ENCODE results near the gene LMNTD1. TPM values are rescaled to one million over a fixed set of nuclear protein-coding genes. Genes with fewer than 3 reads are reported as not detected.

LMNTD1 gene
- total RNA-seq, 4 donors from 2014 or later, result not detected

DNA sequence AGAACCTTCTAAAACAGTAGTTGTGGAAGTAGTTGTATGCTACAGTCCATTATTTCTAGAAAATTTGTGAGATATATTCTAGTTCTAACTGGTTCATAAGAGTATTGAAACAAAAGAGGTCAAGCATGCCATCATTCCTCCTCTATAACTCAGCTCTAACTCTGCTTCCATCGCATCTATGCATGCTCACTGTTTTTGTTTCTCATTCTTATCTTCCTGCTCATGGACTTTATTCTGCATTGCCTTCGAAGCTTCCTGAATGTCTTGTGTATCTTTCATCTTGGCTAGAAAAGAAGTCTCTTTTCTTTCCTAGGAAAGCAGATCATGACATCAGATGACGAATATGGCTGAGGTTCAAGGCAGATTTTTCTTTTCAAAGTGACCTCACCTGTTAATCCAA is 402 bp downstream of the LMNTD1 start:
- WGBS, 2 donors (ENCODE audit: low coverage in 1 of 2), result 69 to 75% methylated on average over 3 of the region's 3 CpGs
- in situ Hi-C loops (cut with MboI; ENCODE audit: low pct_ligation_motif_present in 1 of 4, low pct_unique_long_range_greater_than_20kb in 1 of 4, low sequenced_read_pairs in 3 of 4), result loop anchor here in 1 of 4 donors (25.0 kb wide), 1 partner anchor 90 kb away; no protein-coding TSS in a partner anchor

DNA sequence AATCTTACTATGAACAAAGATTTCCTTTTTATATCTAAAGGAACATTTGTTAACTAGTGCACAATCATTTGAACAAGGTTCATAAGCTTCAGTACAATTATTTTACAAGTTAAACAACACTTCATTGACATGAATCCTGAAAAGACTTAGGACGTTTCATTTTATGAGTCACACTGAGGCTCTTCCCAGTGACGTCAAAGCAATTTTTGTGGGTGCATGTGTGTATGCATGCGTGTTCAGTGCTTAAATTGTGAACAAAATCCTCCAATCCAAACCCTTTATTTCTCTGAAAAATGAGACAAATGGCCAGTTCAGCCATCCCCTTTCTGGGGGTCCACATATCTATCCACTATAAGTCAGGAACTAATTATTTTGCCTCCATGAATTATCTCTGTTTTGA is 2.9 kb downstream of the LMNTD1 start:
- Histone ChIP-seq H3K4me3 (no peak overlapping the region), H3K27ac (no peak overlapping the region), H3K36me3 (no peaks in the 10 kb centered on the region), H3K4me1 (no peaks in the 10 kb centered on the region), H3K27me3 (no peaks in the 10 kb centered on the region), H3K9me3 (no peaks in the 10 kb centered on the region)
- 61 to 63% methylated on average over 3 of the region's 3 CpGs for WGBS, 2 donors (ENCODE audit: low coverage in 1 of 2)
- no peak for DNase-seq
- intact Hi-C loops (cut with DNase I; ENCODE audit: low total_unique reads) (no loop called here), in situ Hi-C loops (cut with MboI; ENCODE audit: low pct_ligation_motif_present in 1 of 4, low pct_unique_long_range_greater_than_20kb in 1 of 4, low sequenced_read_pairs in 3 of 4) (loop anchor here in 1 of 4 donors (25.0 kb wide), 1 partner anchor 88 kb away; no protein-coding TSS in a partner anchor)
- TF ChIP-seq POLR2AphosphoS5 (IDR thresholded peaks at IDR 0.05), result no peak
- TF ChIP-seq EP300 (IDR thresholded peaks at IDR 0.05; ENCODE audit: low read depth), result no peak
- TF ChIP-seq POLR2A (IDR thresholded peaks at IDR 0.05), result no peak
- TF ChIP-seq, protein P1, sequence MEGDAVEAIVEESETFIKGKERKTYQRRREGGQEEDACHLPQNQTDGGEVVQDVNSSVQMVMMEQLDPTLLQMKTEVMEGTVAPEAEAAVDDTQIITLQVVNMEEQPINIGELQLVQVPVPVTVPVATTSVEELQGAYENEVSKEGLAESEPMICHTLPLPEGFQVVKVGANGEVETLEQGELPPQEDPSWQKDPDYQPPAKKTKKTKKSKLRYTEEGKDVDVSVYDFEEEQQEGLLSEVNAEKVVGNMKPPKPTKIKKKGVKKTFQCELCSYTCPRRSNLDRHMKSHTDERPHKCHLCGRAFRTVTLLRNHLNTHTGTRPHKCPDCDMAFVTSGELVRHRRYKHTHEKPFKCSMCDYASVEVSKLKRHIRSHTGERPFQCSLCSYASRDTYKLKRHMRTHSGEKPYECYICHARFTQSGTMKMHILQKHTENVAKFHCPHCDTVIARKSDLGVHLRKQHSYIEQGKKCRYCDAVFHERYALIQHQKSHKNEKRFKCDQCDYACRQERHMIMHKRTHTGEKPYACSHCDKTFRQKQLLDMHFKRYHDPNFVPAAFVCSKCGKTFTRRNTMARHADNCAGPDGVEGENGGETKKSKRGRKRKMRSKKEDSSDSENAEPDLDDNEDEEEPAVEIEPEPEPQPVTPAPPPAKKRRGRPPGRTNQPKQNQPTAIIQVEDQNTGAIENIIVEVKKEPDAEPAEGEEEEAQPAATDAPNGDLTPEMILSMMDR (IDR thresholded peaks at IDR 0.05), result no peak

More for the DNA sequence above, 402 bp downstream of the LMNTD1 start:
- Histone ChIP-seq H3K27ac (no peak overlapping the region), H3K27me3 (no peaks in the 10 kb centered on the region), H3K4me3 (no peak overlapping the region), H3K36me3 (no peaks in the 10 kb centered on the region), H3K9me3 (no peaks in the 10 kb centered on the region), H3K4me1 (no peaks in the 10 kb centered on the region)
- intact Hi-C loops (cut with DNase I; ENCODE audit: low total_unique reads), result no loop called here
- DNase-seq, result no peak
- no peak for TF ChIP-seq EP300 (IDR thresholded peaks at IDR 0.05; ENCODE audit: low read depth)
- TF ChIP-seq POLR2AphosphoS5 (IDR thresholded peaks at IDR 0.05), result no peak
- no peak for TF ChIP-seq POLR2A (IDR thresholded peaks at IDR 0.05)
- TF ChIP-seq, protein P1 (IDR thresholded peaks at IDR 0.05), result no peak

DNA sequence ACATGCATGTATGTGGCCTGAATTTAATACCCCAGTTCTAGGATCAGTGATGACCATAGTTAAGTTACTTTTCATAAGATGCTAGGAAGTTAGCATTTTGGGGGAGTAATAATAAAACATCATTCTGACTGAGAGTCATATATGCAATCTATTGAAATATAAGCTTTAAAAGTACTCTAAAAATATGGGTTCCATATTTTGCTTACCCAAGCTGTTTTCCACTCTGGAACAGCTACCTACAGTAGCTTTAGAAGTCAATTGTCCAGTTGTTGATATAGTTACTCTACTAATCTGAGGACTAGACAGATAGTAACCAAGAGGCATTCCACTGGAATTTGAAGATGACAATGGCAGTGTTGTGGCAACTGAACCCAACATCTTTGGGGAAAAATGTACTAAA is 4.0 kb downstream of the LMNTD1 start:
- Histone ChIP-seq H3K9me3 (no peaks in the 10 kb centered on the region), H3K27me3 (no peaks in the 10 kb centered on the region), H3K36me3 (no peaks in the 10 kb centered on the region), H3K4me3 (no peak overlapping the region), H3K4me1 (no peaks in the 10 kb centered on the region), H3K27ac (no peak overlapping the region)
- TF ChIP-seq POLR2A (IDR thresholded peaks at IDR 0.05) (no peak), POLR2AphosphoS5 (IDR thresholded peaks at IDR 0.05) (no peak), EP300 (IDR thresholded peaks at IDR 0.05; ENCODE audit: low read depth) (no peak)
- TF ChIP-seq, protein P1 (IDR thresholded peaks at IDR 0.05), result no peak
- in situ Hi-C loops (cut with MboI; ENCODE audit: low pct_ligation_motif_present in 1 of 4, low pct_unique_long_range_greater_than_20kb in 1 of 4, low sequenced_read_pairs in 3 of 4), result no loop called here
- no peak for DNase-seq
- intact Hi-C loops (cut with DNase I; ENCODE audit: low total_unique reads), result no loop called here

DNA sequence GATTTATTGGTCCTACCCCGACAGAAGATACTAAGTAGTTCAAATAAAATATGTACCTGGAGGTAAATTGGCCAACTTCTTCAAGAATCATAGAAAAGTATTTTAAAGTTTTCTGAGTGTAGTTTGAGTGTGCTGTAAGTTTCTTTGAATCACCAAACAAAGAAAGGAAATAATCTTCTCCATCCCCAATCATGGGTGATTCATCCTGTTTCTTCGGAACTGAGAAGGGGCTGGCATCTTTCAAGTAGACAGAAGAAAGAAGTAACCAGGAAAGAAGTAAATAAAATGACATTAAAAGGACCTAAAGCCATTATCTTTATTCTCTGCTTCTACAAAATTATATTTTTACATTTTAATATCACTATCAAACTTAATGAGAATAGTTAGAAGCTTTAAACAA is 6.8 kb downstream of the LMNTD1 start:
- H3K27ac ChIP-seq, result no peak overlapping the region
- 61 to 72% methylated on average over 2 of the region's 2 CpGs for WGBS, 2 donors (ENCODE audit: low coverage in 1 of 2)
- in situ Hi-C loops (cut with MboI; ENCODE audit: low pct_ligation_motif_present in 1 of 4, low pct_unique_long_range_greater_than_20kb in 1 of 4, low sequenced_read_pairs in 3 of 4) (no loop called here), intact Hi-C loops (cut with DNase I; ENCODE audit: low total_unique reads) (no loop called here)
- TF ChIP-seq EP300 (IDR thresholded peaks at IDR 0.05; ENCODE audit: low read depth) (no peak), POLR2AphosphoS5 (IDR thresholded peaks at IDR 0.05) (no peak), POLR2A (IDR thresholded peaks at IDR 0.05) (no peak)
- TF ChIP-seq, protein P1 (IDR thresholded peaks at IDR 0.05), result no peak
- H3K4me1 ChIP-seq, result no peaks in the 10 kb centered on the region
- no peaks in the 10 kb centered on the region for H3K36me3 ChIP-seq
- no peaks in the 10 kb centered on the region for H3K9me3 ChIP-seq
- no peak for DNase-seq
- H3K27me3 ChIP-seq, result no peaks in the 10 kb centered on the region
- no peak overlapping the region for H3K4me3 ChIP-seq

All from transverse colon (tissue), 4 donors.